Adipose tissue (tissue), 3 donors: ENCODE data around the gene TLR2. TPM values are rescaled to one million over a fixed set of nuclear protein-coding genes. Genes with fewer than 3 reads are reported as not detected.

Experiments used
- H3K27ac ChIP-seq: one replicate; pipeline ENCODE4 v1.5.1; 2013; ENCODE audit warnings: low read depth, low read length
- WGBS, 3 donors: extraction: QIAGEN DNeasy Blood & Tissue Kit; methylation state at CpG; one replicate each; pipeline ENCODE4 v1.1.7; 2013; 5-methylcytosine and 5-hydroxymethylcytosine counted together
- polyA plus RNA-seq, 3 donors: library from polyadenylated mRNA; stranded (reverse); fragments of 200-250 nt; gene quantifications; one replicate each; pipeline ENCODE4 v1.2.3, GENCODE V29; 2013
- donor health status: healthy with polysubstance abuse.
- donor health status: Bipolar disorder and iron deficiency.
- donor health status: healthy.

TLR2 gene
- polyA plus RNA-seq, 3 donors: 2.3 to 19.2 (median 11.0) TPM

DNA sequence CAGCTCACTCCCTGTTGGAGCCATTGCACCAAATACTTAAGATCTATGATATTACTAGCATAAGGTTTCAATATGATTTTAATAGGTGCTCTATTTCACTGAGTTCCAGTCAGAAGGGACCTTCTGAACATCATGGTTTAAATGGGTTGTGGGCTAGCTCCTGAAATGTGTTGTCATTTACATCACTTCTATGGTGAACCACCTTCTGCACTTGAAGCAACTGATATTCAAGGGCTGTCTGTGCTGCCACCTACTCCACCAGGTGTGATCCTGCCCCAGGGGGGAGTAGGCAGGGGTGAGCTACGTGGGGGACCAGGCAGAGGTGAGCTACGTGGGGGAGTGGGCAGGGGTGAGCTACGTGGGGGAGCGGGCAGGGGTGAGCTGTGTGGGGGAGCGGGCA is 40.5 kb downstream of the TLR2 start:
- H3K27ac ChIP-seq: no peak overlapping the region
- WGBS, 3 donors: 88 to 91% (median 90%) methylated on average over 5 of the region's 5 CpGs

DNA sequence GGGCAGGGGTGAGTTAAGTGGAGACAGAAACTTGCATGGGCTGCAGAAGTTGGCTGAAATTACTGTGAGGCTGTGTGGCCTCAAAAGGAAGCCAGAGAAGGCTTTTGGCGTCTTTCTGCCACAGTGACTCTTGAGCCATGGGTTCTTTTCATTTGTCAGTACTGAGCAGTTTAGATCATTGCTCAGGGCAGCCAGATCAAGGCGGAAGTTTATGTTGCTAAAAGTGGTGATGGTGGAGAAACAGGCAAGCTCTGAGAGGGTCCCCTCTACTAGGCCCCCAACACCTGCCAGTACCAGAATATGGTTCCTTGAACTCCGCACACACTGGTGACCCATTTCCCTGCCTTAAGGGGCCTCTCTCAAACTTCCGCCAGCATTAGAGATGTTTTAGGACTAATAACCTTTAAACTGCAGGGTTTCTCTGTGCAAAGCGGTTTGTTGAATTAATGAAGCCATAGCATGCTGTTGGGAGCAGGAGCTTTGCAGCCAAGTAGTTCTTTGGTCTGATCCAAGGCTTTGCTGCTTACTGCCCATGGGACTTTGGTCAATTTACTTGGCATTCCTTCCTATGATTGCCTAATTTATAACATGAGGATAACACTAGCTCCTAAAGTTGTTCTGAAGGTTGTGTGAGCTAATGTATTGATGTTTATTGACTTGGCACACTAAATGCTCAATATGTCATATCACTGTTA is 41.2 kb downstream of the TLR2 start:
- 70 to 82% (median 80%) methylated on average over 5 of the region's 5 CpGs for WGBS, 3 donors
- H3K27ac ChIP-seq: no peak overlapping the region

DNA sequence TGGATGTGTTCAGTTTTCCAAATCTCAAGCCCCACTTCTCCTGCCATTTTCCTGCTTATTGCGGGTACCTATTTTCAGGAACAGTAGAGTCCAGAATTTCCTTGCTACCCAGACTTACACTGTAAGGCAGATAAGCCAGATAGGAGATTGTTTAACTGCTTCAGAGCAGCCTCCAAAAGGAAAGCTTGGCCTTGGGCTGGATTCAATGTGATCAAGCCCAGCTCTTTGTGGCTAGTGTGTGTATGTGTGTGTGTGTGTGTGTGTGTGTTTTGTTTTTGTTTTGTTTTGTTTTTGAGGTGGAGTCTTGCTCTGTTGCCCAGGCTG is 41.7 kb downstream of the TLR2 start:
- 69 to 85% (median 83%) methylated on average over 1 of the region's 1 CpG for WGBS, 3 donors
- no peak overlapping the region for H3K27ac ChIP-seq

DNA sequence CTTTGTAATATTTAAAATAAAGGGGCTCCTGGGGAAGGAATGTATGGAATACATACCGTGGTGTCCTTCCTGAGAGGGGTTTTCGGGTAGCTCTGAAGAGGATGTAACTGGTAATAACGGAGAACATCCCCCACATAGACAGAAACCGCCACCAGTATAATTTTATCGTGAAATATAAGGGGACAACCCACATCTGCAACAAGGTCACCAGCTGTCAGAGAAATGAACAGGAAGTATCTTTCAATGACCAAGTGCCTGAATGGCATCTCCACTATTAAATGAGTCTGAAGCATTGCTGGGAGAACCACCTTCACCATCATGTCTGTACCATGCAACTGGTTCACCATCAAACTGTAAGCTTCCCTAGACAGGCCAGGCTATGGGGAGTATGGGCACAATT is 44.1 kb downstream of the TLR2 start:
- WGBS, 3 donors: 81 to 87% (median 87%) methylated on average over 5 of the region's 5 CpGs
- H3K27ac ChIP-seq: no peak overlapping the region

DNA sequence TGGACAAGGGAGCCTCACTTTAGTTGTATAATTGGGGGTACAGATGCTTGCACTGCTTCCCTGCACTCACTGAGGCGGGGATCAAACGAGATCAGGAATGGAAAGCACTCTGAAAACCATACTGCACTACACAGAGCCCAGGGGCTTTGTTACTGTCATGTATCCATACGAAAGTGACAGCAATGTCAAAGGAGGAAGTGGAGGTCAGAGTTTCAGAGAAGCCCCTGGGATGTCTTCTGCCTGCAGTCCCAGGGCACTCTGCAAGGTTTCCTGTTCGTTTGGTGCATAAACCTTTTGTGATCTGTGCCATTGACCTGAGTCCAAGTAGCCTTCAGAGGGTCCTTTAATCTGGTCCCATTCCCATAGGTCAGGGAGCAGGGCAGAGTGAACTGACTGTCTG is 44.6 kb downstream of the TLR2 start:
- no peak overlapping the region for H3K27ac ChIP-seq
- WGBS, 3 donors: 61 to 79% (median 63%) methylated on average over 4 of the region's 4 CpGs

DNA sequence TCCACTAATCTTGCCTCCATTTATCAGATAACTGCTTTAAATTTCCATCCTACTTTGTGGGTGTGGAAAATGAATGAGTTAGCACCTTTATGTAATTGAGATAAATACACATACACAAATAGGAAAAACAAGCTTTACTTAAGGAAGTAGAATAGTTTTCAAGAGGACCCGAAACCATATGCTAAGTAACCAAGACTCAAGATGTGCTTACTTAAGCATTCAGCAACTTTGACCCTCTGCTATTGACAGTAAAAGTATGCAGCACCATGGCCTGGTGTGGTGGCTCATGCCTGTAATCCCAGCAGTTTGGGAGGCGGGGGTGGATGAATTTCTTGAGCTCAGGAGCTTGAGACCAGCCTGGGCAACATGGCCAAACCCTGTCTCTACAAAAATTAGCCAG is 45.8 kb downstream of the TLR2 start:
- 84 to 92% (median 91%) methylated on average over 2 of the region's 2 CpGs for WGBS, 3 donors
- H3K27ac ChIP-seq: no peak overlapping the region

DNA sequence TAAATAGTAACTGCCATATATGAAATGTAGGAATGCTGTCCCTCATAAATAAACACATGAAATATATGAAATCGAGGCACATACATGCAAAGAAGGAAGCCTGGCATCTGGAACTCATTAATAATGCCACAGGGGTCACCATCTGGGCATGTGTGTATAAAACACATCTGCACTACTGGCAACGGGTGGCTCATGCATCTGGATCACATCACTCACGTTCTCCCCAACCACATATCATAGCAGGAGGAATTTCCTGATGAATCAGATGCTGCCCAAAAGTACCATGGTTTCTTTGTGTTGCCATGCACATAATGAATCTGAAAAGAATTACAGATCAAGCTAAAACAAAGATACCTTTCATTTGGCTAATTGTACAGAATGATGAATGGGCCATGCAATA is 47.2 kb downstream of the TLR2 start:
- WGBS, 3 donors: 32 to 40% (median 37%) methylated on average over 3 of the region's 3 CpGs
- H3K27ac ChIP-seq: no peak overlapping the region

DNA sequence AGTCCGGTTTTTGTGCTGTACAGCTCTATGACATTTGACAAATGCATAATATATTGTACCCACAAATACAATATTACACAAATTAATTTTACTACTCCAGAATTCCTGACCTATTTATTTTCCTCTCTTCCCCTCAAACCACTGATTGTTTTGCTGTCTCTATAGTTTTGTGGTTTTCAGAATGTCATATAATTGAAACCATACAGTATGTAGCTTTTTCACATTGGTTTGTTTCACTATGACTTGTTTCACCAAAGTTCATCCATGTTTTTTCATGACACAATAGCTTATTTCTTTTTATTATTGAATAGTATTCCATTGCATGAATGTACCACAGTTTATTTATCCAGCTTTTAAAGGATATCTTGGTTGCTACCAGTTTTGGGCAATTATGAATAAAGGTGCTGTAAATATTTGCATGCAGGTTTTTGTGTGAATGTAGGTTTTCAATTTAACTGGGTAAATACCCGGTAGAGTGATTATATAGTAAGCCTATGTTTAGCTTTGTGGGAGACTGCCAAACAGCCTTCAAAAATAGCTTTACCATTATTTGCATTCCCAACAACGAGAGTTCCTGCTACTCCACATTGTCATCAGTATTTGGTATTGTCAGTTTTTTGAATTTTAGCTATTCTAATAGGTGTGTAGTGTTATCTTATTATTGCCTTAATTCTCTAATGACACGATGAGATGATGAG is 49.8 kb downstream of the TLR2 start:
- H3K27ac ChIP-seq: no peak overlapping the region
- 39 to 86% (median 80%) methylated on average over 4 of the region's 4 CpGs for WGBS, 3 donors

DNA sequence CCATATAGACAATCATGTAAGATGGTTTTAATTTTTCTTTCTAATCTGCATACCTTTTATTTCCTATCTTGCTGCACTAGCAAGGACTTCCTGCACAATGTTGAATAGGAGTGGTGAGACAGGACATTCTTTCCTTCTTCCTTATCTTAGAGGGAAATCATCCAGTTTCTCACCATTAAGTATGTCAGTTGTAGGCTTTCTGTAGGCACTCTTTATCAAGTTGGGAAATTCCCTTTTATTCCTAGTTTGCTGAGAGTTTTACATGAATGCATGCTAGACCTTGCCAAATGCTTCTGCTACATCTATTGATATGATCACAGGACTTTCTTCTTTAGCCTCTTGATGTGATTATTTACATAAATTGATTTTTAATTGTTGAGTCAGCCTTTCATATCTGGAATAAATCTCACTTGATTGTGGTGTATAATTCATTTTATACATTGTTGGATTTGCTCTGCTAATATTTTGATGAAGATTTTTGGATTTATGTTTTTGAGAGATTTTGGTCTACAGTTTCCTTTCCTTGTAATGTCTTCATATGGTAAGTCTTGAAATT is 51.9 kb downstream of the TLR2 start:
- no peak overlapping the region for H3K27ac ChIP-seq

DNA sequence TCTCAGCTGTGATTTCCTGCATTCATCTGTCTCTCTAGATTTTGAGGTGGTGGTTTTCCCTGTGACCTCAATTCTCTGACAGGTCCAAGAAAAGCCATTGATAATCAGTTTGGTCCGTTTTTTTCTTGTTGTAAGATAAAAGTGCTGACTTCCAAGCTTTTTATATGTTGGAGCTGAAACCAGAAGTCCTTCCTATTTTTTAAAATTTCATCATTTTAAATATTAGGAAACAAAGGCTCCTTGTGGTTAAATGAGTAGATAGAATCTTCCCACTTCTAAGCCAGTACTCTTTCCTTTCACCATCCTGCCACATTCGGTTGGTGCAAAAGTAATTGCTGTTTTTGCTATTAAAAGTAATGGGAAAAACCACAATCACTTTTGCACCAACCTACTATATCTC is 57.5 kb downstream of the TLR2 start:
- H3K27ac ChIP-seq: no peak overlapping the region
- WGBS, 3 donors: 56 to 71% (median 67%) methylated on average over 2 of the region's 2 CpGs

DNA sequence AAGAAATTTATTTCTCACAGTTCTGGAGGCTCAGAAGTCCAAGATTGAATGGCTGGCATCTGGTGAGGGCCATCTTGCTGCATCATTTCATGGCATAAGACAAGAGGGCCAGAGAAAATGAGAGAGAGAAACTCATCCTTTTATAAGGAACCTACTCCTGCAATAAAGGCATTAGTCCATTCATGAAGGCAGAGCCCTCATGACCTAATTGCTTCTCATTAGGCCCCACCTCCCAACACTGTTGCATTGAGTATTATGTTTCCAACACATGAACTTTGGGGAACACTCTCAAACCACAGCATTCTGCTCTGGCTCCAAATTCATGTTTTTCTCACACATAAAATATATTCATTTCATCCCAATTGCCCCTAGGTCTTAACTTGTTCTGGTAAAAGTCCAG is 61.6 kb downstream of the TLR2 start:
- H3K27ac ChIP-seq: no peak overlapping the region

DNA sequence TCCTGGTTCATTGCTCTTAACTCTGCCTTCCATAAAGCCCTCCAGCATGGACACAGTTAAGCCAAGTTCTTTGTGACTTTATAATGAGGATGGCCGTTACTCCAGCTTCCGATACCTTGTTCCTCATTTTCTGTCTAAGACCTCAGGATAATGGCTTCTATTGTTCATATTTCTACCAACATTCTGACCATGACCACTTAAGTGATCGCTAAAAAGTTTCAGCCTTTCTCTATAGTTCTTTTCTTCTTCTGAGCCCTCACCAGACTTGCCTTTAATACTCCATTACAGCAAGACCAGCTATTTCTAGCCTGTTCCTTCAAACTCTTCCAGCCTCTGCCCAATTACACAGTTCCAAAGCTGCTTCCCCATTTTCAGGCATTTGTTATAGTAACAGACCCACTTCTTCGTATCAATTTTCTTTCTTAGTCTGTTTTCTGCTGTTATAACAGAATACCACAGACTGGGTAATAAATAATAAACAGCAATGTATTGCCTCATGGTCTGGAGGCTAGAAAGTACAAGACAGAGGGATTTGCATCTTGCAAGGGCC is 63.4 kb downstream of the TLR2 start:
- no peak overlapping the region for H3K27ac ChIP-seq
- 60 to 78% (median 66%) methylated on average over 4 of the region's 4 CpGs for WGBS, 3 donors

DNA sequence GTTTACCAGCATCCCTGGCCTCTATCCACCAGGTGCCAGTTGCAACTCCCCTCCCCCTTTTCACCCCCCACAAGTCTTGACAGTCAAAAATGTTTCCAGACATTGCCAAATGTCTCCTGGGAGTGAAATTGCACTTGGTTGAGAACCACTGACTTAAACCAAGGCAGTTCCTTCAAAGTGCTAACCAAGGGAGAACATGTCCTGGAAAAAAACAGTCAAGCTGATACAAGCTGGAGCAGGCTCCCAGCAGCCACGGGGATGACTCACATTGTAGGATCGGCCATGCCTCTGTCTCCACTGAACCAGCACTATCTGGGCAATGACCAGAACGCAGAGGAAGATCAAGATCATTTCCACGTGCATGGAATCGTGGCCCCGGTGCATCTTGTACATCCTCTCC is 64.3 kb downstream of the TLR2 start:
- WGBS, 3 donors: 45 to 78% (median 46%) methylated on average over 6 of the region's 6 CpGs

DNA sequence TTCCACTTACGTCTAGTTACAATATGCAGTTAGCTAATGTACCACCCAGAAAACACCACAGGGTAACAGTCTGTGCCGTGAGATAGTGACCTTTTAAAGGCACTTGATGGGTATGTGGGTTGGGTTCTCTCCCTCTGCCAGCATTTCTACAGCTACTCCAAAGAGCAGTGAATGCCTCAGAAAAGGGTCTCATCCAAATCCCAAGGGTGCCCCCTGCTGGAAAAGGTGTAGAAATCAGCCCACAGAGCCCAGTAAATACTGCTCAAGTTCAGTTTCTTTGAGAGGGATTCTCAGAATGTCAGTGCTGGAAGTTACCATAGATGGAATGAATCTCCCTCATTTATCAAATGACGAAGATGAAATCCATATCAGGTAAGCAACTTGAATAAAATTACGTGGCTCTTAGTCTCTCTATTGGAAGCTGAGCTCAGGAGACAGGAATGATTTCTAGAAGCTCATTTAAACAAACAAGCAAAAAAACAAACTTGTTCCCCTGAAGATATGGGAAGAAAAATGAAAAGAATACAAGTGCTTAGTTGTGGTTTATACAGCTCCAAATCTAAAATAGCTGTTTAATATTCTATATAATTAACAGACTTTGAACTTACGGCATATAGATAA is 66.2 kb downstream of the TLR2 start:
- 37 to 43% (median 37%) methylated on average over 5 of the region's 5 CpGs for WGBS, 3 donors
- H3K27ac ChIP-seq: no peak overlapping the region

More for the DNA sequence above, 64.3 kb downstream of the TLR2 start:
- H3K27ac ChIP-seq: no peak overlapping the region

DNA sequence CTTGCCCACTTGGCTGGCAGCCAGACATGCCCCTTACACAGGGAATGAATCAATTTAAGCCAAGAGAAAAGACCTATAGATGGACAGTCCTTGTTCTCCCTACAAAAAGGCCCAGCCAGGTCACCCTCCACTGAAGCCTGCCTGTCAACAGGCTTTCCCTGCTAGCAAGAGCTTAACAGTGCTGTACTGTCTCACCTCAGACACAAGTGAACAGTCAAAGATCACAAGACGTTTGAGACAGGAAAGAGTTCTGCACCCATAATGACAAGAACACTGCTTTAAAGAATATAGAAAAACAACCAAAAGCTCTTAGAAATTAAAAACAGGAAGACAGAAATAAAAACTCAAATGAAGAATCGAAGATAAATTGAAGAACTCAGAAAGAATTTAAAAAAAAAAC is 71.1 kb downstream of the TLR2 start:
- no peak overlapping the region for H3K27ac ChIP-seq
- 64 to 81% (median 70%) methylated on average over 2 of the region's 2 CpGs for WGBS, 3 donors

Other genes with a start within 250 kb of the TLR2 start
- 10 to 100 TPM in 2 of 3 donors, 1 to 10 TPM in 1; 5.8 to 19.1 (median 17.5) TPM for gene TMEM131L, start 217.9 kb upstream of the TLR2 start, polyA plus RNA-seq
- gene RNF175, start 75.7 kb downstream of the TLR2 start, polyA plus RNA-seq: 1 to 10 TPM in 2 of 3 donors, under 1 TPM in 1; 0.25 to 2.2 (median 1.7) TPM
- 10 to 100 TPM in 2 of 3 donors, 1 to 10 TPM in 1; 1.3 to 83.0 (median 19.3) TPM for gene SFRP2, start 104.8 kb downstream of the TLR2 start, polyA plus RNA-seq